Activated CD4-positive, alpha-beta T cell treated with anti-CD3 and anti-CD28 coated beads for 36 hours (primary cell): ENCODE measurements around the gene TMEM63C. TPM values are rescaled to one million over a fixed set of nuclear protein-coding genes. Genes with fewer than 3 reads are reported as not detected.
A peak's percentile ranks its signal among the peaks of the same experiment; 100 is the strongest.
"Not testable (repeated sequence)": the region's sequence is repeated elsewhere in the genome, so short reads cannot be mapped to it uniquely, and the experiment has no call there.

ENCODE experiments used
- ATAC-seq: fragments of 200-7000 bp; cut with Tn5 transposase; one replicate; pipeline ENCODE4 v1.10.0; 2021; ENCODE audit warnings: mild to moderate bottlenecking, moderate library complexity
- CTCF ChIA-PET: fragments of 350-600 bp; sonication (Branson Sonifier 250); formaldehyde crosslinking; loops from one replicate; lab custom pipeline; 2021; ENCODE audit warnings: antibody characterized with exemption; lab: Charles Lee
- POLR2A ChIA-PET: fragments of 350-600 bp; sonication (Branson Sonifier 250); formaldehyde crosslinking; loops from one replicate; lab custom pipeline; 2021; ENCODE audit warnings: antibody characterized with exemption, inconsistent platforms; lab: Charles Lee
- DNase-seq: peaks from one replicate; pipeline ENCODE4 v3.0.0-alpha.2; 2020
- H3K27ac Mint-ChIP-seq: one replicate; pipeline ENCODE4 v1.8.0; 2021; ENCODE audit warnings: mixed read lengths
- H3K27me3 Mint-ChIP-seq: one replicate; pipeline ENCODE4 v1.8.0; 2021; ENCODE audit warnings: mixed read lengths
- H3K36me3 Mint-ChIP-seq: one replicate; pipeline ENCODE4 v1.8.0; 2021; ENCODE audit warnings: low read depth, mixed read lengths
- H3K4me1 Mint-ChIP-seq: one replicate; pipeline ENCODE4 v1.8.0; 2021; ENCODE audit warnings: mixed read lengths
- H3K4me3 Mint-ChIP-seq: one replicate; pipeline ENCODE4 v1.8.0; 2021; ENCODE audit warnings: mild to moderate bottlenecking, moderate library complexity, mixed read lengths
- H3K9me3 Mint-ChIP-seq: one replicate; pipeline ENCODE4 v1.8.0; 2021; ENCODE audit warnings: low read depth, mixed read lengths
- intact Hi-C, 2 experiments: fragments of 100-400 bp; cut with DNase I in 1 of 2; cut with micrococcal nuclease in 1 of 2; formaldehyde crosslinking; loops; one replicate each; pipeline versions ENCODE4 v1.14.2 to v1.15.1; 2022 to 2024; cut with DNase I, micrococcal nuclease
- total RNA-seq, 2 experiments: library from RNA; stranded (reverse); gene quantifications; one replicate each; pipeline ENCODE4 v1.2.3, GENCODE V29; 2021

TMEM63C gene
- total RNA-seq, 2 experiments from 2014 or later = 1.1 to 1.4 TPM

DNA sequence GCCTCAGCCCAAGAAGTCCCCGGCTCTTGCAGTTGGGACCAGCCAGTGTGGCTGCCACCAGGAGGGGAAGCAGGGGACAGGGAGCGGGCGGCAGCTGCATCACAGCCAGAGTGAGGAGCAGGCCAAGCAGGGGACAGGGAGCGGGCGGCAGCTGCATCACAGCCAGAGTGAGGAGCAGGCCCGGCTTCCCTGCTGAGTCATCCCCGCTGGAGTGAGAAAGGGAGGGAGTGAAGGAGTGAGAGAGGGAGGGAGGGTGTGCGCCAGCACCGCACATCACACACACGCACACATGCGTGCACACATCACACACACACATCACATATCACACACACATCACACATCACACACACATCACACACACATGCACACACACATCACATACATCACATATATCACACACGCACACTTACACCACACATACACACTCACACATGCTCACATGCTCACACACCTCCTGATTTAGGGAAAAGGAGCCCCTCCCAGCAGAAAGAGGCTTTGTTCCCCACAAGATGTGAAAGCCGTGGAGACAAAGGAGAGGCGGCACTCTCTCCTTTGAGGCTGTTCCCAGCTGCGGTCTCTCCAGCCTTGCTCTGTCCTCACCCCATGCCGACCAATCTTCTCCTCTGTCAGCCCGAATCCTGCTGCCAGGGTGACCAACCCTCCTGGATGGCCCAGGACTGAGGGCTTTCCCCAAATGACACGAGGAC, 23.3 kb upstream of the TMEM63C start:
- no peaks in the 10 kb centered on the region for H3K9me3 Mint-ChIP-seq
- no peak overlapping the region for H3K4me3 Mint-ChIP-seq
- CTCF ChIA-PET = no interaction called here
- intact Hi-C loops = no loop called here
- no peak for DNase-seq
- H3K27me3 Mint-ChIP-seq = peaks cover 43% of the 10 kb centered on the region
- ATAC-seq = no peak
- POLR2A ChIA-PET = no interaction called here
- H3K27ac Mint-ChIP-seq = no peak overlapping the region
- H3K4me1 Mint-ChIP-seq = no peaks in the 10 kb centered on the region
- H3K36me3 Mint-ChIP-seq = no peaks in the 10 kb centered on the region

DNA sequence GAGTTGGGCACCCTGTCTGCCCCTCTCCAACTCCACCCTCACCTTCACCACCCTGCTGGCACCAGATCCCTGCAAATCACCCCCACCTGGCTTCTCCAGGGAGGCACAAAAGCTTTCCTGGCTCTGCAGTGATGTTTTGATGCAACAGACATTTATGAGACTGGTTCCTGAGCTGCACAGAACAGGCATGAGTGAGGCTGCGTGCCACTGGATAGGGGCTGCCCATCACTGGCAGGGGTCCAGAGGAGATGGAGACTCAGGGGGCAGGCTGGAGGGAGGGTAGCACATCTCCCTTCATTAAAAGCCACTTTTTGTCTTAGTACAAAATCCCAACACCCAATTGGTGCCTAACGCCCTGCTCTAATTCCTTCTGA, 22.7 kb upstream of the TMEM63C start:
- no peak for ATAC-seq
- ChIA-PET CTCF (no interaction called here), POLR2A (no interaction called here)
- no peaks in the 10 kb centered on the region for H3K9me3 Mint-ChIP-seq
- peaks cover 41% of the 10 kb centered on the region for H3K27me3 Mint-ChIP-seq
- intact Hi-C loops = no loop called here
- no peak overlapping the region for H3K27ac Mint-ChIP-seq
- no peaks in the 10 kb centered on the region for H3K4me1 Mint-ChIP-seq
- no peak overlapping the region for H3K4me3 Mint-ChIP-seq
- H3K36me3 Mint-ChIP-seq = no peaks in the 10 kb centered on the region
- DNase-seq = no peak

DNA sequence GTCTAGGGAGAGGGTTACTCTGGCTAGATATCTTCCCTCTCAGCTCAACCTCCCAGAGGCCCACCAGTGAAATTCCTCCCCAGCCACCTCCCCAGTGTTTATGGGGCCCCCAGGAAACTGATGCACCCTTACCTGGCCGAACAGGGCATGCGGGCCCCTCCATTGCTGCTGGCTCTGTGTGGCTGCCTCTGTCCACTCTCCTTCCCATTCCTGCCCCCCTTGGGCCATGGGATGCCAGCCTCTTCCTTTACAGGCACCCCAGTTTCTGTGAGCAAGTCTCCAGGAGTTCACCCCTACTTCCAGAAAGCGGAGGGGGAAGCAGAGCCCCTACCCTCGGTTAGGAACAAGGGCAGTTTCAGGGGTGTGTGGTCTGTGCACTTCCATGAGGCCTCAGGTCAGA, 20.6 kb upstream of the TMEM63C start:
- intact Hi-C loops = no loop called here
- no peak for ATAC-seq
- CTCF ChIA-PET = interaction anchor here (1.2 to 1.3 kb wide), 2 partner anchors 12 to 23 kb away, joined by 4 read pairs; no protein-coding TSS in a partner anchor

DNA sequence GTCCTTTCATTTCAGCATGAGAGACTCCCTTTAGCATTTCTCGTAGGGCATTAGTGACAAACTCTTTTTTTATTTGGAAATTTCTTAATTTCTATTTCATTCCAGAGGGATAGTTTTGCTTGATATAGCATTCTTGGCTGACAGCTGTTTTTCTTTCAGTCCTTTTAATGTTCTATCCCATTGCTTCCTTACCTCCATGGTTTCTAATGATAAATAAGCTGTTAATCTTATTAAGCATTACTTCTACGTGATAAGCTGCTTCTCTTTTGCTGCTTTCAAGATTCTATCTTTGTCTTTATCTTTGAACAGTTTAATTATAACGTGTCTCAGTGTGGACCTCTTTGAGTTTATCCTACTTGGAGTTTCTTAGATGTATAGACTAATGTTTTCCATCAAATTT, 11.6 kb upstream of the TMEM63C start:
- intact Hi-C loops = no loop called here
- H3K4me1 Mint-ChIP-seq = no peaks in the 10 kb centered on the region
- peaks cover 9% of the 10 kb centered on the region for H3K27me3 Mint-ChIP-seq
- H3K36me3 Mint-ChIP-seq = no peaks in the 10 kb centered on the region
- H3K9me3 Mint-ChIP-seq = peaks cover 15% of the 10 kb centered on the region
- ATAC-seq (no peak), DNase-seq (no peak)
- POLR2A ChIA-PET = no interaction called here
- no peak overlapping the region for H3K27ac Mint-ChIP-seq
- no peak overlapping the region for H3K4me3 Mint-ChIP-seq
- CTCF ChIA-PET = no interaction called here

More for the DNA sequence above, 20.6 kb upstream of the TMEM63C start:
- DNase-seq = no peak
- Mint-ChIP-seq H3K4me3 (no peak overlapping the region), H3K9me3 (no peaks in the 10 kb centered on the region), H3K36me3 (no peaks in the 10 kb centered on the region), H3K4me1 (no peaks in the 10 kb centered on the region), H3K27me3 (peaks cover 33% of the 10 kb centered on the region), H3K27ac (no peak overlapping the region)
- POLR2A ChIA-PET = no interaction called here

DNA sequence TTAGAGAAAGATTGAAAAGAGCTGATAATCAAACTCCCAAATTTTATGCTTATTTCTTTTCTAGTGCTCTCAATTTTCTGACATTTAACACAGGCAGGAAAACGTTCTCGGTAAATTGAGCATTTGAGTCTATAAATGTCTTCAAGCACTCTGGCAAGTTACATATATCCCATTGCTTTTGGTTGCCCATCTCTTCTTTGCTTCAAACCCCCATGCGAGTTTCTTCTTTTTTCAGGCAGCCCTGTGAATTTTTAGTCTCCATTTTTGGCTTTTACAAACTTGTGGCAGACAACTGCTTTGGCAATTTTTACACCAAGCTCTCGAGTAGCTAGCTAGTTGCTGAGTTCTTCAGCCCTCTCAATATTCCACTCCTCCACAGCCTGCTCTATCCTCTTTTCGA, 8.7 kb upstream of the TMEM63C start:
- no peaks in the 10 kb centered on the region for H3K36me3 Mint-ChIP-seq
- ATAC-seq (no peak), DNase-seq (no peak)
- POLR2A ChIA-PET = no interaction called here
- H3K27ac Mint-ChIP-seq = no peak overlapping the region
- H3K27me3 Mint-ChIP-seq = peaks cover 8% of the 10 kb centered on the region
- intact Hi-C loops = no loop called here
- H3K9me3 Mint-ChIP-seq = peaks cover 13% of the 10 kb centered on the region
- CTCF ChIA-PET = interaction anchor here (0.7 to 1.2 kb wide), 4 partner anchors 12 to 63 kb away, joined by 3 to 4 read pairs (median 3); no protein-coding TSS in a partner anchor
- H3K4me1 Mint-ChIP-seq = peaks cover 4% of the 10 kb centered on the region
- H3K4me3 Mint-ChIP-seq = no peak overlapping the region

DNA sequence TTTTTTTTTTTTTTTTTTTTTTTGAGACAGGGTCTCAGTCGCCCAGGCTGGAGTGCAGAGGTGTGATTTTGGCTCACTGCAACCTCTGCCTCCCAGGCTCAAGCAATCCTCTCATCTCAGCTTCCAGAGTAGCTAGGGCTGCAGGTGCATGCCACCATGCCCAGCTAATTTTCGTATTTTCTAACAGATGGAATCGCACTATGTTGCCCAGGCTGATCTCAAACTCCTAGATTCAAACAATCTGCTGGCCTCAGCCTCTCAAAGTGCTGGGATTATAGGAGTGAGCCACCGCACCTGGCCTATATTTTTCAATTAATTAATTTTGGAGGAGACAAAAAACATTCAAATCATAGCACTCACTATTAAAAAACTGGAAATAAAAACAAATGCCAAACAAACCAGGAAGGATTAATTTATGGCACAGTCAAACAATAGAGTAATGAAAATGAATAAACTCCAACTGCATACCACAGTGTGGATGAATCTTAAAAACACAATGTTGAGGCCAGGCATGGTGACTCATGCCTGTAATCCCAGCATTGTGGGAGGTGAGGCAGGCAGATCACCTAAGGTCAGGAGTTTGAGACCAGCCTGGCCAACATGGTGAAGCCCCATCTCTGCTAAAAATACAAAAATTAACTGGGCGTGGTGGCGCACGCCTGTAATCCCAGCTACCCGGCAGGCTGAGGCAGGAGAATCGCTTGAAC, 7.5 kb upstream of the TMEM63C start:
- H3K36me3 Mint-ChIP-seq, ATAC-seq, H3K4me1 Mint-ChIP-seq, CTCF ChIA-PET, POLR2A ChIA-PET, H3K4me3 Mint-ChIP-seq, H3K27ac Mint-ChIP-seq, DNase-seq, intact Hi-C loops: not testable (repeated sequence)
- H3K9me3 Mint-ChIP-seq = peaks cover 13% of the 10 kb centered on the region
- peaks cover 11% of the 10 kb centered on the region for H3K27me3 Mint-ChIP-seq

DNA sequence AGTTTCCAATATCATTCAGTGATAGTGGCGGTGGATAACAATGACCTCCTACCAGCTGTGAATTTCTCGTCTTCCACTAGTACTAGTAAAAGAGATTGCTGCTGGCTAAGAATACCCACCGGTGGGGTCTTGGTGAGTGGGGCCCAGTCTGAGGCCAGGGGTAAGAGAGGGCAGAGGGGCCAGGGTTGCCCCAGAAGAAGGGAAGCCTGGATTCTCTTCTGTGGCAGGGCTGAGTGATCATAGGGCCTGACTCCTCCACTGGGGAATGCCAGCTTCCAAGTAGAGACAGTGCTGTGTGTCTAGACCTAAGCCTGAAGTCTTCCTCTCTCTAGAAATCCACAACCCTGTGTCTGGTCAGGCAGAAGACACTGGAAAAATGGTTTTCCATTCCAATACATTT, 5.8 kb upstream of the TMEM63C start:
- CTCF ChIA-PET = interaction anchor here (0.5 kb wide), 1 partner anchor 55 kb away, joined by 3 read pairs; no protein-coding TSS in a partner anchor
- peaks cover 17% of the 10 kb centered on the region for H3K27me3 Mint-ChIP-seq
- peaks cover 4% of the 10 kb centered on the region for H3K4me1 Mint-ChIP-seq
- POLR2A ChIA-PET = no interaction called here
- H3K36me3 Mint-ChIP-seq = no peaks in the 10 kb centered on the region
- H3K9me3 Mint-ChIP-seq = peaks cover 3% of the 10 kb centered on the region
- H3K27ac Mint-ChIP-seq = no peak overlapping the region
- intact Hi-C loops = no loop called here
- no peak overlapping the region for H3K4me3 Mint-ChIP-seq
- DNase-seq = no peak
- ATAC-seq = no peak

DNA sequence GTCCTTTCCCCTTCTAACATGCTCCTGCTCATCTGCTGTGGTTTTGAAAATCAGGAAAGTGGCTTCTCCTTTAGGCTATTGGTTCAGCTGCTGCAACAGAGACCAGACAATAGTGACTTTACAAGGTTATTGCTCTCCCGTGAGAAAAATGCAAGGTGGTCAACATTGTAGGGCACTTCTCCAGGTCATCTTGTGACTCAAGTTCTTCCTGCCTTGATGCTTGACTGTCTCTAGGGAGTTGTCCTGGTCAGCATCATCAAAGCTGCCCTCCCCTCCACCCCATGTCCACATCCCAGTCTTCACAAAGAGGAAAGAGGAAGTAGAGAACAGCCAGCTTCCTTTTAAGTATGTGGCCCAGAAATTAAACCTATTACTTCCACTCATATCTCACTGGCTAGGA, 3.9 kb upstream of the TMEM63C start:
- H3K9me3 Mint-ChIP-seq = no peaks in the 10 kb centered on the region
- H3K4me3 Mint-ChIP-seq = no peak overlapping the region
- H3K27ac Mint-ChIP-seq = no peak overlapping the region
- ChIA-PET POLR2A (no interaction called here), CTCF (interaction anchor here (1.4 kb wide), 1 partner anchor 25 kb away, joined by 5 read pairs; no protein-coding TSS in a partner anchor)
- no peak for ATAC-seq
- DNase-seq = no peak
- intact Hi-C loops = no loop called here
- H3K36me3 Mint-ChIP-seq = no peaks in the 10 kb centered on the region
- peaks cover 12% of the 10 kb centered on the region for H3K4me1 Mint-ChIP-seq
- peaks cover 22% of the 10 kb centered on the region for H3K27me3 Mint-ChIP-seq

DNA sequence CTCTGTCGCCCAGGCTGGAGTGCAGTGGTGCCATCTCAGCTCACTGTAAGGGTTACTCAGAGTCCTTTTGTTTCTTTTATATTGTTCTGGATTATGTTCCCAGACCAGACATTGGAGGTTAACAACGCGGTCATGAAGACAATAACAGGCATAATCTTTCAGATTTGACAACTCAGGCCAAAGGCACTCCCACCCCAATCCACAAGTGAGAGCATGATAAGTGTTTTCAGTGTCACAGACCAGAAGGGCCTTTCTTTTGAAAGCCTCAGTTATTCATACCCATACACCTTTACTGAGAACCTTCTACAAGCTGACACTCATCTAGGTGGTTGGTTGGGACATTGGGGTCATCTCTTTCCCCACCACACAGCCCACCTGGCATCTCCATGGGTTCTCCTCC, 2.9 kb upstream of the TMEM63C start:
- Mint-ChIP-seq H3K36me3 (no peaks in the 10 kb centered on the region), H3K9me3 (no peaks in the 10 kb centered on the region), H3K27me3 (peaks cover 23% of the 10 kb centered on the region), H3K4me3 (no peak overlapping the region), H3K4me1 (peaks cover 15% of the 10 kb centered on the region), H3K27ac (no peak overlapping the region)
- ATAC-seq (no peak), DNase-seq (no peak)
- intact Hi-C loops = no loop called here
- ChIA-PET POLR2A (no interaction called here), CTCF (interaction anchor here (0.6 to 1.4 kb wide), 2 partner anchors 22 to 26 kb away, joined by 5 read pairs; no protein-coding TSS in a partner anchor)

DNA sequence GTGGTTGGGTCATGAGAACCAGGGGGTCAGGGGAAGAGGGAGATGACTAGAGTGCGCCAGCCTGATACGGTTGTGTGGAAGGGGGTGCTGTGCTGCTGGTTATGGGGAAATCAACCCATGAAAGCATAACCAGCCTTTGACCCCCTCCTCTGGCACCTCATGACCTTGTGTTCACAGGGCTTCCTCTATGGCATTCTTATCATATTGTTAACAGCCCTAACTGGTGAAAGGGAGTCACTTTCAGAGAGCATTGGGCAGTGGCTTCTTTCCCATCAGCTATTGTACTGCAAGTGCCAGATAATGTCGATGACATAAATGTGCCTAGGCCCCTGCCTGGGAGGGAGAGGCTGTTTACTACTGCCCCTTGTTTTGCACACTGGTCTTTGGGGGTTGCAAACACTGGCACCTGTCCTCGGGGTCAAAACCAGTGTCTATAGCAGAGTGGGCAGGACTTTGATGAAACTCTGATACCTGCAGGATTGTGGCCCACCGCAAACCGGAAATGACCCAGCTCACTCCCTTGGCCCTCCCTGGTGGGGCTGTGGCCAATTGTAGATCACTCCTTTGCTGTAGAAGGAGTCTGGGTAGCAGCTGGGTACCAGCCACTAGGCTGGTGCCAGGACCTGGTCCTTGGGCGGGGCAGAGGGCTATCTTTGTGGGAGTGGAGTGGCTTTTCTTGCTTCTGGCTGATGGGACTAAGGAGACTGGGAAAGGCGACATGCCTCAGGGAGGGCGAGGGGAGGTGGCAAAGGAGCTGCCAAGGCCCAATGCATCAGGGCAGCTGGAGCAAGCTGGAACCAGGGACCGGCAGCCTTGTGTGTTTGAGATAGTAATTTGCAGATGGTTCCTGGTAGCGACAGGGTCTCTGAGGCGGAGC, 634 bp upstream of the TMEM63C start:
- POLR2A ChIA-PET = no interaction called here
- intact Hi-C loops = no loop called here
- no peak for DNase-seq
- H3K9me3 Mint-ChIP-seq = no peaks in the 10 kb centered on the region
- peak overlapping the region; percentile 63 for H3K4me3 Mint-ChIP-seq
- H3K4me1 Mint-ChIP-seq = peaks cover 15% of the 10 kb centered on the region
- no peaks in the 10 kb centered on the region for H3K36me3 Mint-ChIP-seq
- CTCF ChIA-PET = interaction anchor here (1.1 to 1.4 kb wide), 2 partner anchors 26 to 27 kb away, joined by 3 read pairs; no protein-coding TSS in a partner anchor
- H3K27me3 Mint-ChIP-seq = peaks cover 19% of the 10 kb centered on the region
- ATAC-seq = peak; percentile 1
- H3K27ac Mint-ChIP-seq = no peak overlapping the region

DNA sequence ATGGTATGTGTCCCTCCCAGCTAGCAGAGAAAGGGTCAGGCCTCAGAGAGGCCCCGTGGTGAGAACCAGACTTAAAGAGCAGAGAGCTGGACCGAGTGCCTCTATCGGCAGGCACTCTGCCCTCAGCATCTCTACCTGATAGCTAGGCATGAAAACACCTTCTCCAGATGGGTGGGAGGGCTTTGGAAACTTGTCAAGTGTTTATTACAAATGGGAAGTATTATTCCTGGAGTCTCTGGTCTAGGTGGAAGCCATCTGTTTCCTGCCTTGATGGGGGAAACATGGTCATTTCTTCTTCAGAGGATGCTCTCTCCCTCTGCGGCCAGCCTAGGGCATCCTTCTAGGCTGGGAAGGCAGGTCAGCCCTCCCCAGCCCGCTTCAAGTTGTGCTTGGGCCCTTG, 2.3 kb downstream of the TMEM63C start:
- POLR2A ChIA-PET = no interaction called here
- ATAC-seq = no peak
- H3K4me3 Mint-ChIP-seq = no peak overlapping the region
- CTCF ChIA-PET = interaction anchor here (0.9 to 1.5 kb wide), 2 partner anchors 11 to 132 kb away, joined by 3 to 7 read pairs; no protein-coding TSS in a partner anchor
- H3K9me3 Mint-ChIP-seq = no peaks in the 10 kb centered on the region
- intact Hi-C loops = no loop called here
- H3K27ac Mint-ChIP-seq = no peak overlapping the region
- peaks cover 11% of the 10 kb centered on the region for H3K4me1 Mint-ChIP-seq
- H3K36me3 Mint-ChIP-seq = no peaks in the 10 kb centered on the region
- DNase-seq = no peak
- H3K27me3 Mint-ChIP-seq = peaks cover 16% of the 10 kb centered on the region
